ENCODE results near the gene PPP1R10. TPM values are rescaled to one million over a fixed set of nuclear protein-coding genes. Genes with fewer than 3 reads are reported as not detected.
A peak's percentile ranks its signal among the peaks of the same experiment; 100 is the strongest.

Gene PPP1R10
- total and polyA plus RNA-seq, 2 of the 13 experiments (the other 11 are each of a cell fraction or from before 2014, with no cell fraction given): 26.3 to 38.4 TPM

DNA sequence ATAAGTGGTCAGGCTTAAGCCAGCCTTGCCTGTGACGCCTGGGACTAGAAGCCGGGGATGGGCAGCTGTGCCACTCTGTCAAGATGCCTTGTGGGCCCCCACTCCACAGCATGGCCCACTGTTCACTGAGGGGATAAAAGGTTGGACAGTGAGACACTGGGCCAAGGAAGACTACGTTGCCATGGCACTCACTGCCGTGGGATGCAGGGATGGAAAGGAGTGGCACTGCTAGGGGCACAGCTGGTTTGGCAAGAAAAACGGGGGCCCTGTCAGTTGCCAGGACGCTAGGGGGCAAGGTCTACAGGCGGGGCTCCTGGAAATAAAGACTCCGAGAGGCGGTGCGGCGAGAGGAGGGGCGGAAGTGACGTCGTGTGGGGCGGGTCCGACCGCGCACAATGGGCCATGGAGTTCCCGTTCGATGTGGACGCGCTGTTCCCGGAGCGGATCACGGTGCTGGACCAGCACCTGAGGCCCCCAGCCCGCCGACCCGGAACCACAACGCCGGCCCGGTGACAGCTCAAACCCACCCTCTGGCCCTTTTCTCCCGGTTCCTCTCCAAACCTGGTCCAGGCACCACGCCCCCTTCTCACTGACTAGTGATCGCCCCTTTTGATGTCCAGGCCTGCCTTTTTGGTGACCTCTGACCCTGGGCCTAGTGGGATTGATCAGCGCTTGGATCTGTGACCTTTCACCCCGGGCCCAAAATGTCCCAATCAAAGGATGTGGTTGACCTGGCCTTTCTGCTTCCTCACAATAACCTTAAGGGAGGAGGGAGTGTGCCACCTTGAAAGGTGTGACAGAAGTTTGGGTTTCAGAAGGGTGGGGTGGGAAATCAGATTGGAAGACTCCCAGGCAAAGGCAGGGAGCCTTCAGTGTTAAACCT lies 9.7 kb upstream of the PPP1R10 start, which contains the start of gene ATAT1 (continued):
- no peak for TF ChIP-seq TCF12 (IDR thresholded peaks at IDR 0.05)
- TF ChIP-seq TCF12 (CRISPR knock-in tag; IDR thresholded peaks at IDR 0.05): peak; percentile 59
- no peak for TF ChIP-seq HOMEZ (CRISPR knock-in tag; IDR thresholded peaks at IDR 0.05; ENCODE audit: low read depth)
- TF ChIP-seq ZNF816 (CRISPR knock-in tag; IDR thresholded peaks at IDR 0.05; ENCODE audit: borderline replicate concordance): peak; percentile 81; the same call in 1 of the 2 replicates
- no peak; the same call in none of the 2 replicates for TF ChIP-seq ZNF431 (CRISPR knock-in tag; IDR thresholded peaks at IDR 0.05; ENCODE audit: borderline replicate concordance, low read depth)
- peak; percentile 92; the same call in 1 of the 2 replicates for TF ChIP-seq ZNF224 (CRISPR knock-in tag; IDR thresholded peaks at IDR 0.05)
- TF ChIP-seq, protein P1, sequence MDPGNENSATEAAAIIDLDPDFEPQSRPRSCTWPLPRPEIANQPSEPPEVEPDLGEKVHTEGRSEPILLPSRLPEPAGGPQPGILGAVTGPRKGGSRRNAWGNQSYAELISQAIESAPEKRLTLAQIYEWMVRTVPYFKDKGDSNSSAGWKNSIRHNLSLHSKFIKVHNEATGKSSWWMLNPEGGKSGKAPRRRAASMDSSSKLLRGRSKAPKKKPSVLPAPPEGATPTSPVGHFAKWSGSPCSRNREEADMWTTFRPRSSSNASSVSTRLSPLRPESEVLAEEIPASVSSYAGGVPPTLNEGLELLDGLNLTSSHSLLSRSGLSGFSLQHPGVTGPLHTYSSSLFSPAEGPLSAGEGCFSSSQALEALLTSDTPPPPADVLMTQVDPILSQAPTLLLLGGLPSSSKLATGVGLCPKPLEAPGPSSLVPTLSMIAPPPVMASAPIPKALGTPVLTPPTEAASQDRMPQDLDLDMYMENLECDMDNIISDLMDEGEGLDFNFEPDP (CRISPR knock-in tag; conservative IDR thresholded peaks at IDR 0.05): no peak; the same call in 1 of the 2 replicates
- TF ChIP-seq, protein P2, sequence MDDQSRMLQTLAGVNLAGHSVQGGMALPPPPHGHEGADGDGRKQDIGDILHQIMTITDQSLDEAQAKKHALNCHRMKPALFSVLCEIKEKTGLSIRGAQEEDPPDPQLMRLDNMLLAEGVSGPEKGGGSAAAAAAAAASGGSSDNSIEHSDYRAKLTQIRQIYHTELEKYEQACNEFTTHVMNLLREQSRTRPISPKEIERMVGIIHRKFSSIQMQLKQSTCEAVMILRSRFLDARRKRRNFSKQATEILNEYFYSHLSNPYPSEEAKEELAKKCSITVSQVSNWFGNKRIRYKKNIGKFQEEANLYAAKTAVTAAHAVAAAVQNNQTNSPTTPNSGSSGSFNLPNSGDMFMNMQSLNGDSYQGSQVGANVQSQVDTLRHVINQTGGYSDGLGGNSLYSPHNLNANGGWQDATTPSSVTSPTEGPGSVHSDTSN (CRISPR knock-in tag; IDR thresholded peaks at IDR 0.05; ENCODE audit: borderline replicate concordance): no peak
- peak; percentile 87 for TF ChIP-seq YEATS2 (CRISPR knock-in tag; IDR thresholded peaks at IDR 0.05; ENCODE audit: borderline replicate concordance)
- peak; percentile 96 for TF ChIP-seq SAP130 (CRISPR knock-in tag; IDR thresholded peaks at IDR 0.05; ENCODE audit: low read depth)
- TF ChIP-seq ZNF333 (CRISPR knock-in tag; IDR thresholded peaks at IDR 0.05; ENCODE audit: borderline replicate concordance): 0 out of 2 replicates have a peak, but pooled peaks have one; percentile 76
- peak; percentile 93; the same call in 1 of the 2 replicates for TF ChIP-seq NFATC3 (CRISPR knock-in tag; IDR thresholded peaks at IDR 0.05)
- no peak for TF ChIP-seq TERF1 (CRISPR knock-in tag; IDR thresholded peaks at IDR 0.05)
- TF ChIP-seq CENPBD1 (CRISPR knock-in tag; IDR thresholded peaks at IDR 0.05; ENCODE audit: borderline replicate concordance, low read depth): 0 out of 2 replicates have a peak, but pooled peaks have one; percentile 74
- peak; percentile 92 for TF ChIP-seq CREB1 (IDR thresholded peaks at IDR 0.05)
- peak; percentile 97 for TF ChIP-seq CREB1 (CRISPR knock-in tag; IDR thresholded peaks at IDR 0.05)
